NCI-H69 (cell line): Measurements from ENCODE around the gene ELL.

Experiments
- DNase-seq: peaks from one replicate; lab custom pipeline; 2025; lab: John Stamatoyannopoulos, UW

ELL gene

DNA sequence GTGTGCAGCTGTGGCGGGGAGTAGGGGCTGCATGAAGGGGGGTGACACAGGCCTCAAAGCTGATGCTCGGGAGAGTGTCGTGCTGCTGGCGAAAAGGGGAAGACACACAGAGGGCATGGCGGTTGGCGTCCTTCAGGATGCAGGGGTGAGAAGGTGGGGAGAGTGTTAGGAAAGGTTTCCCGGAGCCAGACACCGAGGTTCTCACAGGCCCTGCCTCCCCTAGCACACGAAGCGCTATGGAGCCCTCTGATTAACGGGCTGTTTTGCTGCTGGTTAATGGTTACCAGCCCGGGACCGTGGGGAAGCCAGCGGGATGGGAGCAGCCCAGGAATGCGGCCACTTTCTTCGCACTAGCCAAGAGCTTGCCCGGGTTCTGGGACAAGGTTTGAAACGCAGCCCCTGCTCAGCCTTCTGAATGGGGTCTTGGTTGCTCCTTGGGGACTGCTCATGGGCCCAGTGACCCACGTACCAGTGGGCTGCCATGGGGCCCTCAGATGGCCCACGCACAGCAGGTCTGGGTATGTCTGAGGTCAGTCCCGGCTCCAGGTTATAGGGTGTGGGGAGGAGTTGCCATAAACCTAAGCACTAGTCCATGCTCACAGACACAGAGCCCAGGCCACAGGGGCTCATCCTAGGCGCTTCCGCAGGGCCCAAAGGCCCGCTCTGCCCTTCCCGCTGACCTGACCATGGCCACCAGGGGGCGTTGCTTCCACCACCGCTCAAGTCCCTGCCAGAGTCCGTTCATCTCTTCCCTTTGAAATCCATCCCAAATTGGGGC, 52.6 kb downstream of the ELL start:
- DNase-seq: peak; percentile 58

DNA sequence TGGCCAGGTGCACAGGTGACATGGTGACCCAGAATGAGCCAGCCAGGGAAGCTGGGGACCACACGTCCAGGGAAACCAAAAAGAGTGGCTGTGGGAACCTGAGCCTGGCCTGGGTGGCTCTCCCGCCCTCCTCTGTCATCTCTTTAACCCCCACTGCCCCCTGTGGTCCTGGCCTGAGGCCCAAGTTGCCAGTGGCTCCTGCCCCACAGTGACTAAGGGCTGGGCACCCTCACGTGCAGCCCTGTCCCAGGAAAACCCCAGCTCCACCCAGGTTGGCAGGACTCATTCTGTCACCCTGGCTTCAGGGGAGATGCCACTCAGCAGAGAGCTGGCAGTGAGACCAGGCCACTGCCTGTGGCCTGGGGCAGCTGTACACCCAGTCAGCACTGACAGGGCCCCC, 53.4 kb downstream of the ELL start:
- DNase-seq: no peak

DNA sequence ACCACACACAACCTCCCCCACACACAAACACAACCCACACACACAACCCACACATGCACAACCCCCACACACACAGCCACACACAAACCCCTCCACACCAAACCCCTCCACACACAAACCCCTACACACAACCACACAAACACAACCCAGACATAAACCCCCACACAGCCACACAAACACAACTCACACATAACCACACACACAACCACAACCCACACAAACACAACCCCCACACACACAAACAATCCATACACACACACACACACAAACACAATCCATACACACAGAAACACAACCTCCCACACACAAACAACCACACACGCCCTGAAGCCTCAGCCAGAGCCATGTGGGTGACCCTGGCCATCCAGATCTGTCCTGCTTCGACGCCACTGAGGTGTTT, 53.9 kb downstream of the ELL start:
- no peak for DNase-seq

DNA sequence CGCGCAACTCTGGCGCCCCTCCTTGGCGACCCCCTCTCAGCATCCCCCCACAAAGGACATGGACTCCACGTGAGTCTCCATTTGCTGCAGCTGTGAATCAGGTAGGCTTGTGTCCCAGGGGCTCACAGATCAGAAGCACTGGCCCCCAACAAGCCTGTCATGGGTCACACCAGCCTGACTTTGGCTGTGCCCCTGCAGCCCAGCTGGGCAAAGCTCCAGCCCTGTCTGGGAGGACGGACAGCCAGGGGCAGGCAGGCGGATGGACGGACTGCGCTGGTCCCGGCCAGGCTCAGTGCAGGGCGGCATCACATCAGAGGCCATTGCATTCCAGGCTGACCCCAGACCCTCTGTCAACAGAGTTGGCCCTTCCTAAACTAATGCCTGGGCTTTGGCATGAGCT, 55.5 kb downstream of the ELL start:
- no peak for DNase-seq

DNA sequence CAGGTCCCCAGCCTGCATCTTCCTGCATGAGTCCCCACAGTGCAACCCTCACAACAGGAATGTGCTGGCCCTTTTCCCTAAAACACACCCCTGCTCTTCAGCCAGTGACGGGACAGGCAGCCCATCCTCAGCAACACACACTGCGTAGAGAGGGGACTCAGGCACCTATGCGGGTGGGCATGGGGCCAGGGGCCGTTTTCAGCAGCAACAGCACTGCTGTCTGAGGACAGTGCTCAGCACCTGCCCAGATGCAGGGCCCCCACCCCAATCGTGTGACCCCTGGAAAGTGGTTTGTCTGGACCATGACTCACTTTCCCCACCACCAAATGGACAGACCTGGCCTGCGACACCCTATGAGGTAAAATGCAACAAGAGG, 55.9 kb downstream of the ELL start:
- DNase-seq: no peak

DNA sequence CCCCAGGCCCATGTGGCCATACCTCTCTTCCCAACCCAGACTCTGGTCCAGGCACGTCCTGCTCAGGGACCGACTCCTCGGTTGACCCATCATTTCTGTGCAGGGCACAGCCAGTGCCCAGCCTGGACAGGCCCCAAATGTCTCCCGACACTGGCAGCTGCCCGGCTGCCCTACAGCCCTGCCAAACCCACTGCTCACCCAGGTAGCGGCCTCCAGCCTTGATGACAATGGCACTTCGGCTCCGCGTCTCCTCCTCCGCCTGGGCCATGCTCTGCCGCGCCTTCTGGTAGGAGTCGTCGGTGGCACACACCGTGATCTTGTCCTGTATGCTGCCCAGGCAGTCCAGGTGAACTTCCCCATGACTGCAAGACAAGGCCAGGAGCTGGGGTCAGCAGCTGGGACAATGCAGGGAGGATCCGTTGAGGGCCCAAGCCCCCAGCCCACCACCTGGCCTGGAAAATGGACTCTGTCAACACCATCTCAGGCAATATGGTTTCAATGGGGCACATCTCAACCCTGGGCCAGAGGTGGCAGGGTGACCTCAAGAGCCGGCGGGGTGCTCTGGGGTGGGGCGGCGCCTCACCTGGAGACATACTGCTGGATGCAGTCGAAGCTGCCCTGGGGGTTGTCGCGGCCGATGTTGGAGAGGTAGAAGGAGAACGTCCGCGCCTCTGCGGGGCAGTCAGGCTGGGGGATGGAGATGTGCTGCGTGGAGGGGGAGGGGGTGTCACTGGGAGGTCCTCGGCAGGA, 56.5 kb downstream of the ELL start:
- no peak for DNase-seq

DNA sequence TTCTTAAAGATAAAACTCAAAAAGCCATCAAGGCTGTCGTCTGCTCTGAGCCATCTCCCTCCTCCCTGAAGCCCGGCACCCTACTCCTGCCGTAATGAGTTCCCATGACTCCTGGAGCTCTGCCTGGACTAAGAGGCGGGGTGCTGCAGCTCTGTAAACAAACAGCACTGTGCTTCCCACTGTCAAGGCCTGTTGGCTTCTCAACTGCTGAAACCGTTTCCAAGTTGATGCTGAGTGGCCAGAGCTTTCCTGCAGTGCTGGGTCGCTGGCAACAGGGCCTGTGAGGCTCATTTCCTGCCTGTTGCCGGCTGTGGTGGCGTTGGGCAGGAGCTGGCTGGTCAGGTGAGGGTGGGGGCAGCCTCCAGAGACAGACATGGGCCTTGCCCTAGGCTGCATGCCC, 57.2 kb downstream of the ELL start:
- DNase-seq: peak; percentile 96

DNA sequence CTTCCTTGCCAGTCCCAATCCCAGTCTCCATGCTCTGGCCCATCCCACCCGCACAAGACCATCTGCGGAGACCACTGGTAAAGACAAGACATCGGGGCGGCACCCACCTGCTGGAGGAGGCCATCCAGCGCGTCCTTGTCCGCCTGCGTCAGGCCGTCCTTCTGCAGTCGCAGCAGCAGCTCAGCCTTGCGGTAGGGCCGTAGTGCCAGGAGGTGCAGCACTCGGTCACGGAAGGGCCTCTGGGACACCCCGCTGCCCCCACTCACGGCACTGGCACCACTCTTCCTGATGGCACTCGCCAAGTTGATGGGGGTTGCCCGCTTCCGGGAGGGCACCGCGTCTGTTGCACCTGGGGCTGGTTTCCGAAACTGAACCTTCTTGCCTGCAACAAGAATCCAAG, 60.4 kb downstream of the ELL start:
- no peak for DNase-seq

DNA sequence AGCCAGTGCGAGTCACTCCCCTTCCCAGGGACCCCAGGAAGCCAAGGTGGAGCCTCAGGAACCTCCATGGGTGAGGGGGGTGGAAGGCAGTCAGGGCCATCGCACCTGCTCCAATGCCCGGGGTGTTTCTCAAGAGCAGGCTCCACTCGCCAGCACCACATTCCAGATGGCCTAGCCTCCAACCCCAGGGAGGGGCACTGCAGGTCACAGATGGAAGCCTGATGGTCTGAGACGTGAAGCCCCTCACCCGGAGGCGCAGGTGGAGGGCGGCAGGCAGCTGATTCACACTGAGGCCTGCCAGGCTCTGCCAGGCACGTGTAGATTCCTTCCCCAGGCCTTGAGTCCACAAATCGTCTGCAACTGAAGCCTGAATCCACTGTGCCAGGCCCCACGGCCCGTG, 61.0 kb downstream of the ELL start:
- no peak for DNase-seq

DNA sequence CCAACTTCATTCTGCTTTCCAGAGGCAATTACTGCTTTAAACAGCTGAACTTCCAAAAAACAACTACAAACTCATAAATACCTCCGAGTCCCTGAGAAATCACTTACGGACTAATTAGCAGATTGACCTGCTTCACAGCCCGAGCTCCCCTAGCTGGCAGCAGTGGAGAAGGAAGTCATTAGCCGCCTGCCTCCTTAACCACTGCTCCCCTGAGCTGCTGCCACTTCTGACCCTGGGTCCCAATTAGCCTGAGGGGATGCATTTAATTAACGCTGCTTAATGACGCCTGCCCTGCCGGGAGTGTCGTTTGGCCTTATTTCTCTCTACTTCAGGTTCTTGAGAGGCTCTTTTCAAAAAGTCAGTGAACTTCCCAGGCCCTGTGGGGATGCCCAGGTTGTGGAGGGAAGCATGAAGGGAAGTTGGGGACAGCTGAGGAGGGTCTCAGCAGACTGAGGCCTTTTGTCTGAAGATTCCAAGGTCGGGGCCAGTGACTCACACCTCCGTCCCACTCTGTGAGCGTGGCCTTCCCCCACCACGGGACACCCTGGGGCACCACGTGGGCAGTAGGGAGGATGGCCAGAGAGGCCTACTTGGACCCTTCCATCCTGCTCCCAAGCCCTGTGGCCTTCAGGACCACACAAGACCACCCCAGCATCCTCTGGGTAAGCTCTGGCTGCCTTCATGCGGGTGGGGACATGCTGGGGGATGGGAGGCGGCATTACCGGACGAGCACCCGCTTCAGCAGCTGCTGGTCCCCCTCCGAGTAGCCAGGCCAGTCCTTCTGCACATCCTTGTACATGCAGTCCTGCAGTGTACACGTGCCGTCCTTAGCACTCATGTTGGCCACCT, 64.2 kb downstream of the ELL start:
- peak; percentile 56 for DNase-seq

DNA sequence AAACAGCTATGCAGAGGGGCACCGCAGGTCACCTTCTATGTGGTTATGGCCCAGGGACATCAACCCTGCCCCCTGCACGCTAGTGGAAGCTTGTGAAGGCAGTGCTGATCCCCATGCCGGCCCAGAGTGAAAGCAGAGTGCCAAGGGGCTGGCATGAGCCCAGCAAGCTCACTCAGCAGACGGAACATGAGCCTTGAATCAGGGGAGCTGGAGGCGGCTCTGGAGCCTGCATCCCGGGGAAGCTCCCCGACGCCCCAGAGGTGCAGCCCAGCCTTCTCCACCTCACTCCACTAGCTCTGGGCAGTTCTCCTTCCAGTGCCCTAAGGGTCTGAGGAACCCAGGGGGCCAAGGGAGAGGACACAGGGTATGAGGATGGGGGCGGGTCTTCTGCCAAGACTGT, 64.9 kb downstream of the ELL start:
- no peak for DNase-seq

DNA sequence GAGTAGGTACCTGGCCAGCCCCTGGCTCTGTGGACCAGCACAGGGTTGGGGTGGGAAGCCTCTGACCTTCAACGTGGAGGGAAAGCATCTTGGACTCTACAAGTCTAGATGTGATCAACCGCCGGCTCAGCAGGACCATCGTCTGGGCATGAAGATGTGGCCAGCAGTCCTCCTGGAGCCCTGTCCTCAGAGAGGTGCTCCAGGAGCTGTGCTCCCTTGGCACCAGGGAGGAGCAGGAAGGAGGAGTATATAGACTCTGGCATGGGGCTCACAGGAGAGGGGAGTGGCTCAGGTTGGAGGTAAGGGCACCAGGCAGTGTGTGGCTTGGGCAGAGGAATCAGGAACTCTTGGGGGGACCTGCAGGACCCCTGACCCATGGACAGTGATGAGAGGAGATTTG, 65.6 kb downstream of the ELL start:
- DNase-seq: no peak

DNA sequence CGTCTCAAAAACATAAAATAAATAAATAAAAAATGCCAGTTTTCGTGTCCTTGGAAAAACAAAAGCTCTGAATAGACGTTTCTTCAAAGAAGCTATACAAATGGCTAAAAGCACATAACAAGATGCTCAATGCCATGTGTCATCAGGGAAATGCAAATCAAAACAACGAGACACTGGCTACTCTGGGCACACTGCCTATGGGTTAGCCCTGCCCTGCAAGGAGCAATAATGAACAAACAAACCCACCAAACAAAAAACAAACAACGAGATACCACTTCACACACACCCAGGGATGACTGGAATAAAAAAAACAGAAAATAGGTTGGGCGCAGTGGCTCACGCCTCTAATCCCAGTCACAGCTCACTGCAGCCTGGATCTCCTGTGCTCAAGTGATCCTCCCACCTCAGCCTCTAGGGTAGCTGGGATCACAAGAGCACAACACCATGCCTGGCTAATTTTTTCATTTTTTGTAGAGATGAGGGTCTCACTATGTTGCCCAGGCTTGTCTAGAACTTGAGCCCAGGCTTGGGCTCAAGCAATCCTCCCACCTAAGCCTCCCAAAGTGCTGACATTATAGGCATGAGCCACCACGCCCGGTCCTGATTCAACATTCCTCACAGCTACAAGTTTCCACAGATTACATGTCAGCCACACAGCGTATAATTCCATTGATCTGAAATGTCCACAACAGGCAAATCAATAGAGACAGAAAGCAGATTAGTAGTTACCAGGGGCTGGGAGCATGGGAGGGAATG, 68.4 kb downstream of the ELL start:
- DNase-seq: no peak

DNA sequence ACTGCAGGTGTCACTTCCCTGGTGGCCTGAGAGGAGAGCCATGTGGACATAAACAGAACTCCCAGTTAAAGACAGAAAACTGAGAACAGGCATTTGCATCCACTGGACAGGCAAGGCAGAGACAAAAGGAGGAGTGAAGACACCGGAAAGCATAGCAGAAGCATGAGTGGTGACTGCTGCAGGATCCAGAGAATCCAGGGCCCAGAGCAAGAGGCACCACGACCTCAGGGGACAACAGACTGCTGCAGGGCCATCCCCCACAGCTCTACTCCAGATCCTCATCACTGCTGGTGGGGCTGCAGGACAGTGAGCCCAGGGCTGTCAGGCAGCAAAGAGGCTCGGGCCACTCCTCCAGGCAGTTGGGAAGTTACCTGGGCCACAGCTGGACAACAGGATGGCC, 69.5 kb downstream of the ELL start:
- no peak for DNase-seq

DNA sequence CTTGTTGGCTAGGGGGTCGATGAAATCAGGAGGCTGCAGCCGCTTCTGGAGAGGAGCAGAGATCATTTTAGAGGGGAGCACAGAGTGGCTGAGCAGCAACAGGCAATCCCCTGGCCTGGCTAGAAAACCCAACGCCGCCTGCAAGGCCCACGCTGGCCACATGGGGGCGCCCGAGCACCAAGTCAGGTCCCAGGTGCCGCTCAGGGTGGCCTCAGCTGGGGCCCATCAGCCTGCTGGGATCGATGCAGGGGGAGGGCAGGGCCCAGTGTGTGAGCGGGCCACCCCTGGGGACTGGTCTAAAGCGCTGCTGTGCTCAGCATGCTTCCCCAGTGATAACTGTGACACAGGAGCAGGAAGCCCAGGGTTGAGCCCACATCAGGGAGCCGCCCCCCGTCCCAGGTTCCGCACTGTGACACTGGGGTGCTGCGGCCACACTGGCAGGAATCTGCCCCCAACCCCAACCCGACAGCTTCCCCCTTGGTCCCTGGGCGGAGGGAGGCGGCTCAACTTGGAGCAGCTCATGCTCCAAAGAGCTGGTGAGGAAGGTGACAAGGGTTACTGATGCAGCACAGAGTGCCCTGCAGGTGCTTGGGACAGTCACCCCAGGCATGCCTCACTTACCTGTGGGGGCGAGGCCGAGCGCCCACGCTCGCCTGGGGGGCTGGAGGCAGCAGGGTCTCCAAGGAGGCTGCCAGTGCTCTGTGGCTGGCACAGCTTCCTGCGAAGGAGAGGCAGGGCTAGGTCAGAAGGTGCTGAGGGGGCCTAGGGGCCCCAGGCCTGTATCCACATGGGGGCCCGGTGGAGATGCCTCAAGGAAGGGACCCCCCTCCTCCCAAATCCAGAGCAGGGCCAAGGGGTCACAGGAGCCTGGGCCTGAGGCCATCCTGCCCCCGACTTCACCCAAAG, 70.7 kb downstream of the ELL start:
- peak; percentile 78 for DNase-seq

DNA sequence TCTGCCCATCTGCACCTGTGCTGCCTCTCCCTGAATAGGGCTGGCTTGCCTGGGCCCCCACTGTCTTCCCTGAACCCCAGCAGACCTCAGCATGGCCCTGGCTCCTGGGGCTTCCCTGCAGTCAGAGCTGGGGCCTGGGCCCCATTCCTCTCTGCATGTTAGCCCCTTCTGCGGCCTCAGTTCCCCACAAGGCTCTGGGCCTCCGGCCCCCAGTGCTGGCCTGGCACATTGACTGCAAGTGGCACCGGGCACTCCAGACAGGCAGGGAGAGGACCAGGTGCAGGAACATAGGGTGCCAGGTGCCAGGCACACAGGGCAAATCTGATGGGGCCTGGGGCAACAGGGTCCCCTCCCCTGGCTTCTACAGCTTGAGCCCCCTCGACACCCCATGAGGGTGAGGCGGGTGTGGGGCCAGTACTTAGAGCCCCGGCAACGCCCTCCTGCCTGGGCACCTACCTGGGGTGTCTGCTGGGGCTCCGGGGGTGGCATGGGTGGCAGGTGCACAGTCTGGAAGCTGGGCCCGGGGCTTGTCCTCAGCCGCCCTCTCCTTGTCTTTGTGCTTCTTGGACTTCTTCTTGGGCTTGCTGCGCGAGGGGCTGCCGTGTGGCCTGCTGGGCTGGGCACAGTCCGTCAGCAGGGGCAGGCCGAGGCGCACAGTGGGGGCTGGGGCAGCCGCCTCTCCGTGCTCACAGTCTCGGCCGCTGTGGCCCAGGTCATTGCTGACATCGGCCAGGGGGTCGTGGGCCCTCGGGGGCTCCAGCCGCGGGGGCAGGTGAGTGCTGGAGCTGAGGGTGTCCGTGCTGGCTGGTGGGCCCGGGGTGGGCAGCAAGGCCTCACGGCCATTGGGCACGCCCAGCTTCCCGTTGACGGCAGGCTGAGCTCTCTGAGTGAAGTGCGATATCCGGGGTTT, 71.6 kb downstream of the ELL start:
- DNase-seq: no peak

DNA sequence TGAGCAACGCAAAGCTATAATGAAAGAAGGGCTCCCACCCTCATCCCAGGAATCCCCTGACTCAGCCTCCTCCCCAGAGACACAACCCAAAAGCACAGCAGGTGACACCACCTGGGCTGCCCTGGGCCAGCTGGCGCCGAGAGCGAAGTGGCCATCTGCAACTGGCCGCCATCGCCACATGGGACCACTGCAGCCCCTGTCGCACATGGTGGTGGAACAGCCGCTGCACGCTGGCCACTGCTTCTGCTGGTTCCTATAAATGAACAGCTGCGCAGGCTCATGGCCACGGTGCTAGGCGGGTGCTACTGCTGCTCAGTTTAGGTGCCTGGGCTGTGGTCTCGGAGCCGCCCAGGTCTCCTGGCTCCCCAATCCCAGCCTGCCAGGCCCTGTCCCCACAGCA, 72.3 kb downstream of the ELL start:
- DNase-seq: no peak

DNA sequence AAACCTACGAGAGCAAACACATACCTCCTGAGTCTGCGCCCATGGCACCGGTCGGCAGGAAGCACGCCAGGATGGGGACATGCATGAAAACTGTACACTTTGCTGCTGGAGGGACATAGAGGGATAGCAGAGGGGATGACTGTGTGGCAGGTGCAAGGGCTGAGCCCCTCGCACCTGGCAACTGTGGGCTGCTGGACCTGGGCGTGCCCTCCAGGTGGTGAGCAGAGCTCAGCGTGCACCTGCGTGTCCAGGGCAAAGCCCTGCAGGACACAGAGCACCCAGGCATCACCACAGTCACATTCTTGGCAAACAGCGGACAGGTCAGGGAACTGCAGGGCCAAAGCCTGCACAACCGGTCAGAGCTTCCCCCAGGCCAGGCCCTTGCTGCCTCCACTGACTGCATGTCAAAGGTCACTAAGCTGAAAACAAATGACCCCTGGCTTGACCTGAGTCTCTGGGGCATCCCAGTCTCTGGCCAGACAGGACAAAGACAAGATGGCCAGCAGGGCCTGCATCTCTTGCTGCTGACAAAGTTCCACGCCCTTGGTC, 75.0 kb downstream of the ELL start:
- no peak for DNase-seq

DNA sequence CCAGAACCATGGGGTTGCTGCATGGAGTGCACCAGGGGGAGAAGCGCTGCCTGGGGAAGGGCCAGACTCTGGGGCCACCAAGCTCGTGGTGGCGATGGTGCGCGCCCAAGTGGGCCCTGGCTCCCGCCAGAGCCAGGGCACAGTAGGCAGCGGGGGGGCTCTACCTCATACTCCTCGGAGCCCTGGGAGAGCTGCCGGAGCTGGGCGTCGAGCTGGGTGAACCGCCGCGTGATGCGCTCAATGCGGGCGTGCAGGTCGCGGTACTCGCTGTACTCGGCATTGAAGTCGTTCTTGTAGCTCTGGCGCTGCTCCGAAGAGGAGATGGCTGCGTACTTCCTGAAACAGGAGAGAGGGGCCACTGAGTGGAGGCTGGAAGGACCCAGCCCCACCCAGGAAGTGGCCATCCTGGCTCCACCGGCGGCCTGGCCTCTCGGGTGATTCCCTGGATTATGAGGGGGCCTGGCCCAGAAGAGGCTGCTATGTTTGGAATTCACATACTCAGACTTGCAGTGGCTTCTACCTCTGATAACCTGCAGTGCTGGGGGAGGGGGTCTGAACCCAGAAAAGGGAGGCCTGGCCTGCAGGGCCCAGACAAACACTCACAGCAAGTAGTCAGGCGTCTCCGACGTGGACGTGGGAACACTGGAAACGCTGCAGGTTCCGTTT, 75.6 kb downstream of the ELL start:
- no peak for DNase-seq
